ENCODE results near the gene CNST.

CNST gene

GRCh38 chr1:246566128-246566812, at the start of gene CNST, which contains the start of gene TFB2M:
CNST (plus strand) TSS chr1:246566456; CDS start chr1:246591563, 25,107 bp downstream.
TFB2M (minus strand) TSS chr1:246566261; CDS start chr1:246566138, 123 bp downstream.
- FAIRE-seq, result peak; percentile 98

GRCh38 chr1:246517391-246517790, 48.9 kb upstream of the CNST start:
- no peak for FAIRE-seq

GRCh38 chr1:246518456-246519205, 47.6 kb upstream of the CNST start:
- FAIRE-seq, result no peak

GRCh38 chr1:246519514-246519913, 46.7 kb upstream of the CNST start:
- FAIRE-seq, result no peak

- FAIRE-seq, result no peak
Measured at GRCh38 chr1:246526380-246526779, 39.9 kb upstream of the CNST start.

DNA sequence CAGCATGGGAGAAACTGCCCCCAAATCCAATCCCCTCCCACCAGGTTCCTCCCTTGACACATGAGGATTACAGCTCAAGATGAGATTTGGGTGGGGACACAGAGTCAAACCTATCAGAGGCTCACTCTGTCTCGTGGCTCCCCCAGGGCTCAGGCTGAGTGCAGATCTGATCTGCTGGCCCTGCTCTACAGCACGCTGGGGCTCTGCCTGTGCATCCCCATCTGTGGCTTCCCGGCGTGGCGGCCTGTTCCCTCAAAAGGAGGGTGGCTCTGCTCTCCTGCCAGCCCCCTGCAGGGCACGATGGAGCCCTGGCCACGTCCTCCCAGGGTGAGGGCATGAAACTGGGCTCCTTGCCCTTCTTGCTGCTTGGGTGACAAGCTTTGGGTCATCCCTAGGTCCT, 39.3 kb upstream of the CNST start:
- no peak for FAIRE-seq

- no peak for FAIRE-seq
Measured at GRCh38 chr1:246527402-246528088, 38.7 kb upstream of the CNST start.

- FAIRE-seq, result no peak
Measured at GRCh38 chr1:246528933-246529731, 37.1 kb upstream of the CNST start.

DNA sequence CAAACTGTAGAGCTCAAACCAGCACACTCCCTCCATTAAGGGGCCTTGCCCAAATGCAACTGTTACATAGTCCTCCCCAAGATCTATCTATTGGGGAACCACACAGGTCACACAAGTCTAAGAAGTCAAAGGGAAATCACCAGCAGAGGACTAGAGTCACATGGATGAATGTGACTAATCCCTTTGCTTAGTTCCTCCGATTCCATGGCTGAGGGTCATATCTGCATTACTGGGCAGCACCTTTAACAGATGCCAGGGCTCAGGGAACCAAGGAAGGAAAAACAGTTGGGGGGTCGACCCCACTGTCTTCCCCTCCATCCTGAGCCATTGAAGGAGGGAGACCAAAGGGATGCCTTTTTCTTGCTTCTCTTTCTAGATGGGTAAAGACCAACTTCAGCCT, 35.8 kb upstream of the CNST start:
- FAIRE-seq, result no peak

GRCh38 chr1:246532519-246532918, 33.7 kb upstream of the CNST start:
- no peak for FAIRE-seq

GRCh38 chr1:246533371-246533905, 32.8 kb upstream of the CNST start:
- FAIRE-seq, result no peak

DNA sequence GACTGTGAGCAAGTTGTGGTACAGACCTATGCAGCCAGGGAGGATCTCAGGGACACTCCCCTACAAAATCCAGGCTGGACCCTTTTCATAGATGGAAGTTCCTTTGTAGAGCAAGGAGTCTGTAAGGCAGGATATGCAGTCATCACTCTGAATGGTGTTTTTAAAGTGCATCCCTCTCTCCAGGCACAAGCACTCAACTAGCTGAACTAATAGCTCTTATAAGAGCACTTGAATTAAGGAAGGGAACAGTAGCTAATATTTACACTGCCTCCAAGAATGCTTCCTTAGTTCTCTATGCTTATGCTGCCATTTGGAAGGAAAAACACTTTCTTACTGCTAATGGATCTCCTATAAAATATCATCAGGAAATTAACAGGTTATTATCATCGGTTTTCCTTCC, 32.1 kb upstream of the CNST start:
- FAIRE-seq, result no peak

GRCh38 chr1:246537441-246537840, 28.8 kb upstream of the CNST start:
- no peak for FAIRE-seq

GRCh38 chr1:246537887-246538286, 28.4 kb upstream of the CNST start:
- no peak for FAIRE-seq

DNA sequence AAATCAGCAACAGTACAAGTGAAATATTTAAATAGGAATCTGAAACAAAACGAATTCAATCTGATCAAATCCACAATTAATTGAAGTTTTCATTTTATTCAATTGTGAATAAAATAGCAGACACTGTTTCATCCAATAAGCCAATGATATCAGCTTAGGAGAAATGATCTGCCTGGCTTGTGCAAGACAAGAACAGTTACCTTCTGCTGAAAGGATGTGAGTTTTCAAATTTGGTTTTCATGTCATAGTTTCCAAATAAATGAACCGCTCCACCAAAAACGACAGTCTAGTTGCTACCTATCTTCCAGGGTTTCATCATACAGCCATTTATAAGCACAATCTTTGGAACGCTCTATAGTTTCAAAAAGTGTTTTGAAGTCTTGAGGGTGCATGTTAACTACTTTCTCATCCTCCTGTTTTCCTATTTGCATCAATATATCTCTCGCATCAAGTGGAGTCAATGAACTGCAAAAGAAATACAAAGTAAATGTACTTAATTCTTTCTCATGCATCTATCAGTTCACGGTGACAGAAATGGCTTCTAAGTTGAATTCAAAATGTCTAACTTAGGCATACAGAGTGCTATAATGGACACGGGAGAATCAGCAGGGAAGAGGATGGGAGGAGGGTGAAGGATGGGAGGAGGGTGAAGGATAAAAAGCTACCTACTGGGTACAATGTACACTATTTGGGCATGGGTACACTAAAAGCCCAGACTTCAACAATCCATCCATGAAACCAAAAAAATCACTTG, 25.3 kb upstream of the CNST start:
- no peak for FAIRE-seq

DNA sequence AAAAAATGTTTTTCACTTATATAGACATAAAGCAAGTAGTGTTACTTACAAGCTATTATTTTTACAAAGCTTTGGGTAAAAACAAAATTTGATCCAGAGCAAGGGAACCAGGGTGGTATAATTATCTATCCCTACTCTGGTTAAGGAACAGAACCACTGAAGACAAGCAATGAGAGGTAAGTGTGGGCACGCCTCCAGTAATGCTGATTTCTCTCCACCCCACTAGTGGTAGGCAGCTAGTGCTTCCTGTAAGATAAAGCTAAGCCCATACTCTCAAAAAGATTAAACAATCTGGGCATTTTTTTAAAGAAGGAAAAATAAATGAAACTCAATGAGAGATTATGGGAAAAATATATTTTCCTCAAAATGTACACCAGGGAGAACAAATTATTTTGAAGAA, 22.3 kb upstream of the CNST start:
- no peak for FAIRE-seq

DNA sequence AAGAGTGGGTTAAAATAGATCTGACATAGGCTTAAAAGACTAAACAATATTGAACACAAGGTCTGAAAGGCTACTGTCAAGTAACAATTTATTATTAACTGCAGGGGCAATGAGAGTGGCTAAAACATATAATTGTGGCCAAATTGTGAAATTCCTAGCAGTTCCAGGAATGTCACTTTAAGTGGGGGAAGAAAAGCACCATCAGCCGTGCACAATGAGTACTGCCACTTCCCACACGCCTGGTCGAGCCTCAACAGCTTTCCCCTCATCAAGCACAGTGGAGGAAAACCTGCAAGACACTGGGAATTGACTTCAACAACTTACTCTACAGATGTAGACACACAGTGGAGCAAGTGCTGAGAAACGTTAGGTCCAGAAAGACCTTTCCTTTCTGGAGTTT, 16.6 kb upstream of the CNST start:
- FAIRE-seq, result no peak

DNA sequence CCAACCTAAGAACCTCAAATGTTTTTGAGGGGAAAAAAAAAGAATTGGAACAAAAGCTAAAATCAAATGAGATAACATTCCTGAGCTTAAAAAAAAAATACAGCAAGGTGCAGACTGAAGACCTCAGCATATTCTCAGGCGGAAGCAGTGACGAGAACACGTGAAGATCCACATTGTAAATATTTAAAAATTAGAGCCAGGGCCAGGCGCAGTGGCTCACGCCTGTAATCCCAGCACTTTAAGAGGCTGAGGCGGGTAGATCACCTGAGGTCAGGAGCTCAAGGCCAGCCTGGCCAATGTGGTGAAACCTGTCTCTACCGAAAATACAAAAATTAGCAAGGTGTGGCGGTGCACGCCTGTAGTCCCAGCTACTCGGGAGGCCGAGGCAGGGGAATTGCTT, 15.9 kb upstream of the CNST start:
- FAIRE-seq, result no peak

DNA sequence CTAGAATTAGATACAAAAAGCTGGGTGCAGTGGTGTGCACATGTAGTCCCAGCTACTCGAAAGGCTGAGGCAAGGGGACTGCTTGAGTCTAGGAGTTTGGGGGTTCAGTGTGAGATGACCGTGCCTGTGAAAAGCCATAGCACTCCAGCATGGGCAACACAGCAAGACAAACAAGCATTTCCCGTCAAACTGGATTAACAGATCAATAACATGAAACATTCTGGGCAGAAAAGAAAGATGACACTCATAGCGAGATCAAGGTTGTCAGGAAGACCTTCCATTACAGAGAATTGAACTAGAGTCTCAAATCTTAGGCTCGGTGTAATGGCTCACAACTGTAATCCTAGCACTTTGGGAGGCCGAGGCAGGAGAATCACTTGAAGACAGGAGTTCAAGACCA, 14.1 kb upstream of the CNST start:
- no peak for FAIRE-seq

GRCh38 chr1:246554201-246554600, 12.1 kb upstream of the CNST start:
- no peak for FAIRE-seq

DNA sequence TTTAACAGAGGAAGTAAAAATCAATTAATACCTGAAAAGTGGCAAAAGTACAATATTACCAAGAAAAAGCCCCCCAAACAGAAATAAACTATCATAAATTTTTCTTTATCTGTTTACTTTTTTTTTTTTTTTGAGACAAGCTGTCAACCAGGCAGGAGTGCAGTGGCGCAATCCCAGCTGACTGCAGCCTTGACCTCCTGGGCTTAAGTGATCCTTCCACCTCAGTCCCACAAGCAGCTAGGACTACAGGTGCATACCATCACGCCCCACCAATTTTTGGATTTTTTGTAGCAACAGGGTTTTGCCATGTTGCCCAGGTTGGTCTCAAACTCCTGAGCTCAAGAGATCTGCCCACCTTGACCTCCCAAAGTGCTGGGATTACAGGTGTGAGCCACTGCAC, 8.2 kb upstream of the CNST start:
- no peak for FAIRE-seq

- no peak for FAIRE-seq
Measured at GRCh38 chr1:246559310-246559709, 6.9 kb upstream of the CNST start.
